ENCODE data around the gene HCLS1. TPM values are rescaled to one million over a fixed set of nuclear protein-coding genes. Genes with fewer than 3 reads are reported as not detected.

Gene HCLS1
- total RNA-seq, 1 experiment from 2014 or later, result 1.2 TPM

- Histone ChIP-seq H3K27ac (ENCODE audit: insufficient read length, low read depth, low read length) (no peak overlapping the region), H3K23ac (ENCODE audit: insufficient read length, low read depth, low read length) (no peak overlapping the region), H3K79me1 (ENCODE audit: insufficient read depth, low read depth, low read length, poor library complexity, severe bottlenecking) (no peaks in the 10 kb centered on the region), H2BK120ac (ENCODE audit: low read depth, low read length, poor library complexity, severe bottlenecking) (no peak overlapping the region), H4K20me1 (ENCODE audit: control insufficient read depth, insufficient read depth, insufficient read length) (no peaks in the 10 kb centered on the region), H3K23me2 (ENCODE audit: insufficient read length, low read depth, low read length, poor library complexity, severe bottlenecking) (no peaks in the 10 kb centered on the region), H3T11ph (ENCODE audit: low read length) (no peak overlapping the region), H2BK20ac (ENCODE audit: low read depth, low read length, poor library complexity, severe bottlenecking) (no peak overlapping the region), H3K9me3 (ENCODE audit: control insufficient read depth, low read depth, low read length) (no peaks in the 10 kb centered on the region), H4K5ac (ENCODE audit: insufficient read length, low read depth, low read length) (no peak overlapping the region), H3K4ac (ENCODE audit: low read depth, low read length) (no peak overlapping the region), H2BK12ac (ENCODE audit: insufficient read length, low read depth, low read length) (no peak overlapping the region), H4K8ac (replicated peaks; ENCODE audit: insufficient read length, low read depth, low read length) (no peak overlapping the region), H2BK5ac (ENCODE audit: insufficient read length, low read length) (no peak overlapping the region), H3K4me2 (ENCODE audit: insufficient read depth, insufficient read length, low read length) (no peak overlapping the region), H3K9ac (ENCODE audit: extremely low read depth, insufficient read length, low read length) (no peak overlapping the region), H3K4me1 (ENCODE audit: insufficient read depth, low read length) (peaks cover 6% of the 10 kb centered on the region), H3K27me3 (ENCODE audit: insufficient read depth, low read length) (no peaks in the 10 kb centered on the region), H3K79me2 (ENCODE audit: insufficient read depth, low read length) (no peaks in the 10 kb centered on the region), H4K91ac (ENCODE audit: insufficient read length, low read depth, low read length) (no peak overlapping the region), H2BK15ac (ENCODE audit: low read depth, low read length) (no peak overlapping the region), H2AK5ac (ENCODE audit: insufficient read length, low read length) (no peak overlapping the region), H3K14ac (ENCODE audit: insufficient read depth, low read length) (no peak overlapping the region), H3K56ac (ENCODE audit: insufficient read length, low read depth, low read length) (no peak overlapping the region), H3K18ac (ENCODE audit: insufficient read length, low read depth, low read length) (no peak overlapping the region), H2AFZ (ENCODE audit: low read length) (no peak overlapping the region)
- no peak overlapping the region for H3K27ac Mint-ChIP-seq
- WGBS (ENCODE audit: extremely low coverage, insufficient read length, low lambda C conversion rate), result no CpG with 5 or more reads among the region's 2 CpGs
- H3K4me1 Mint-ChIP-seq, result peaks cover 6 to 7% of the 10 kb centered on the region in 2 experiments
- TF ChIP-seq, protein P1, sequence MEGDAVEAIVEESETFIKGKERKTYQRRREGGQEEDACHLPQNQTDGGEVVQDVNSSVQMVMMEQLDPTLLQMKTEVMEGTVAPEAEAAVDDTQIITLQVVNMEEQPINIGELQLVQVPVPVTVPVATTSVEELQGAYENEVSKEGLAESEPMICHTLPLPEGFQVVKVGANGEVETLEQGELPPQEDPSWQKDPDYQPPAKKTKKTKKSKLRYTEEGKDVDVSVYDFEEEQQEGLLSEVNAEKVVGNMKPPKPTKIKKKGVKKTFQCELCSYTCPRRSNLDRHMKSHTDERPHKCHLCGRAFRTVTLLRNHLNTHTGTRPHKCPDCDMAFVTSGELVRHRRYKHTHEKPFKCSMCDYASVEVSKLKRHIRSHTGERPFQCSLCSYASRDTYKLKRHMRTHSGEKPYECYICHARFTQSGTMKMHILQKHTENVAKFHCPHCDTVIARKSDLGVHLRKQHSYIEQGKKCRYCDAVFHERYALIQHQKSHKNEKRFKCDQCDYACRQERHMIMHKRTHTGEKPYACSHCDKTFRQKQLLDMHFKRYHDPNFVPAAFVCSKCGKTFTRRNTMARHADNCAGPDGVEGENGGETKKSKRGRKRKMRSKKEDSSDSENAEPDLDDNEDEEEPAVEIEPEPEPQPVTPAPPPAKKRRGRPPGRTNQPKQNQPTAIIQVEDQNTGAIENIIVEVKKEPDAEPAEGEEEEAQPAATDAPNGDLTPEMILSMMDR (conservative IDR thresholded peaks at IDR 0.05), result no peak
- no peak overlapping the region for H3K4me3 Mint-ChIP-seq
- H3K36me3 Mint-ChIP-seq (ENCODE audit: insufficient read depth in 1 of 3, low read depth in 3 of 3), result no peaks in the 10 kb centered on the region
- no peaks in the 10 kb centered on the region; a peak in 1 of 5 replicates for H3K9me3 Mint-ChIP-seq
- H3K27me3 Mint-ChIP-seq (ENCODE audit: low read depth), result no peaks in the 10 kb centered on the region; the same call in 1 of the 2 replicates
- DNase-seq, result no peak
Measured at GRCh38 chr3:121619691-121620090, 41.0 kb downstream of the HCLS1 start.

Measured in H9 (cell line).